ENCODE data around the gene RELL1.

RELL1 gene, protein sequence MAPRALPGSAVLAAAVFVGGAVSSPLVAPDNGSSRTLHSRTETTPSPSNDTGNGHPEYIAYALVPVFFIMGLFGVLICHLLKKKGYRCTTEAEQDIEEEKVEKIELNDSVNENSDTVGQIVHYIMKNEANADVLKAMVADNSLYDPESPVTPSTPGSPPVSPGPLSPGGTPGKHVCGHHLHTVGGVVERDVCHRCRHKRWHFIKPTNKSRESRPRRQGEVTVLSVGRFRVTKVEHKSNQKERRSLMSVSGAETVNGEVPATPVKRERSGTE

DNA sequence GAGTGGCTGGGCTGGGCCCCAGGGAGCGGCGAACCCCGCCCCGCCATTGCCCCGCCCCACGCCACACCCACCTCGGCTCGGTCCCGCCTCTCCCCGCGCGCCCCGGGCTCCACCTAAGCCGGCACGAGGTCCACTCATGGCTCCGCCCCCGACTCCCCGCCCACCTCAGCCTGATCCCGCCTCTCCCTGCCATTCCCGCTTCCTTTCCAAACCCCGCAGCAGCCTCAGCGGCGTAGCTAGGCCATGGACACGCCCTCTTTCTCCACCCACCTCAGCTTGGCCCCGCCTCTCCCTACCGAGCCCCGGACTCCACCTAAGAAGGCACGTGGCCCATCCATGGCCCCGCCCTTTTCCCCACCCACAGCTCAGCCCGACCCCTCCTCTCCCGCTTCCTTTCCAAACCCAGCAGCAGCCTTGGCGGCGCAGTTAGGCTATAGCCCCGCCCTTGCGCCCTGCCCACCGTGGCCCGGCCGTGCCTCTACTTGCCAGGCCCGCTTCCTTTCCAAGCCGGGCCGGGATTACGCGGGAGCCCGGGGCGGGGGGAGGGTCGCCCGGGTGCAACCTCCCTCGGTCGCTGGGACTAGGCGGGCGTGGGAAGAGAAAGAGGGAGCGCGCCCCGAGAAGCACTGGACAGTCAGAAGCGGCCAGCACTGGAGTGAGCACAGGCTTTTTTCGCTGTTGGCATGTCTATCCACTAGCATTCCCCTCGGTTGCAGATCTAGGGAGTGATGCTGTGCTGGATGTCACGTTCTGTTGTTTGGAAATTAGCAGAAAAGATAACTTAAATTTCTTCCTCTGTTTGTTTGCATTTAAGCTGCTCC is at the start of gene RELL1:
TSS of gene RELL1 (minus strand) at position 4 of the 821 bp plus-strand sequence. CDS start 89 bp downstream, outside the sequence.
- DNase-seq = peak; percentile 97

DNA sequence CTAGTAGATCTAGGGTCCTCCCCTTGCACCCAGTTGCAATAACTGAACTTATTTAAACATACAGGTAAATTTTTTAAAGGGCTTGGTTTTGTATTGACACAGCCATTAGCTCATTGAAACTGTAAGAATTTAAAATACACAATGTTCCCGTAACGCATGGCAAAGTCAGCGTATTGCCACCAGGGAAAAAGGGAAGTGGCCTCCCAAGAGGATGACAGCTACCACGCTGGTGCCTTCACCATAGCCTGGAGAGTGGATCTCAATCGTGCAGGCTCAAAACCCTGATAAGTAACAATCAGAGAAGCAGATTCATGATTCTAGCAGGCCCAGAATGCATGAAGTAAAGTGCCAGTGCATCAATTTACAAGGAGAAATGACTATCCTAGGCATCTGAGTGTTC is 49.4 kb upstream of the RELL1 start:
- DNase-seq = no peak

DNA sequence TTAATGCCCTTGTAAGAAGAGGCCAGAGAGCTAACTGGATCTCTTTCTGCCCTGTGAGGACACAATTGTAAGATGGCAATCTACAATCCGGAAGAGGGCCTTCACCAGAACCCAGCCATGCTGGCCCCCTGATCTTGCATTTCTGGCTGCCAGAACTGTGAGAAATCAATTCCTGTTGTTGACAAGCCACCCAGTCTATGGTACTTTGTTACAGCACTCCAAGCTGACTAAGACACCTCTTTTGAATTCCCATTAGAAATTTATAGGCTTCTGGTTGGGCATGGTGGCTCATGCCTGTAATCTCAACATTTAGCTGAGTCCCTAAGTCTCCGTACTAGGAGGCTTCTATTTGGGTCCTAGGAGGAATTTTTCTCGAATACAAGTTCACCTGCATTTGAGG is 48.8 kb upstream of the RELL1 start:
- no peak for DNase-seq

DNA sequence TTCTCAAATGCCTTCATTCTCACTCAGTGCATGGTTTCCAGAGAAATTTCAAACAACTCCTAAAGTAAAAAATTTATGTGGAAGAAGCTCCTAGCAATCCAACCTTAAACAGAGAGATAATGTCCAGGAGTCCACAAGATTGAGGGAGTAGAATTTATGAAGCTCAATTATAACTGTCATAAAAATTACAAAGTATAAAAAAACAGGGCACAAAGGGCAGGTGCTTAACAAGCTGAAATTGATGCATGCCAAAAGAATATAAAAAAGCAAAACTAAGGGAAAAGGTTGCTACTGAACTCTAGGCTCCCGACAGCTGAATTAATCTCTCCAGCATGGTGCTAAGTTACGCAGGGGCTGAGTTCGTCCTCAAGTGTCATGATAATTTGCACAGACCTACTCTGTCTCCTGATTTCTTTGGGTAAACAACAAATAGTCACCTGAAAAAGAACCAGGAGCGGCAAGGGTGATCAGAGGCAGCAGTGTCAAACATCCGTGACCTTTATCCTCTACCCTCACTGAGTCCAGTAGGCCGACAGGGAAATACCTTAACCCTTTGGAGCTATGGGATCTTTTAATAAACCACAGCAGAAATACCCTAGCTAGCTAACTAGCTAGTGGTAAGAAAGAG is 47.2 kb upstream of the RELL1 start:
- no peak for DNase-seq

DNA sequence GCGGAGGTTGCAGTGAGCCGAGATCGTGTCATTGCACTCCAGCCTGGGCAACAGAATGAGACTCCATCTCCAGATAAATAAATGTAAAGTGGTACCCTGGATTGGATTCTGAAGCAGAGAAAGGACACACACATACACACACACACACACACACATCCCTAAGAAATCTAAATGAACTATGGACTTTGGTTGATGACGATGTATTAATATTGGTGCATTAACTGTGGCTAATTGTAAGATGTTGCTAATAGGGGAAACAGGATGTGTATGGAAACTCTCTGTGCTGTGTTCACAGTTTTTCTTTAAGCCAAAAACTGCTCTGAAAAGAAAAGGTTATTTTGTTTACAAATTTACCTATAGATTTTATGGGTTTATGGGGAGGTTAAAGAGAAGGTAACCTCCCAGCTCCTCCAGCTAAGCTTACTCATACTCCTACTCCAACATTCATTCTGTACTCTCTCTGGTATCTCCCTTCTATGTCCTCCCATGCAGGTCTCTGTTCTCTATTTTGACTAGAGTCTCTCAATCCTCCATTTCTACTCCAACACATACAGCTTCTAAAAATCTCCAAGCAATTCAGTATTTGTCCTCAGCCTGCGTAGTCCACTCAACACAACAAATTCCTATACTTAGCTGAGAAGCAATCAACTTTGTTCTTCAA is 46.5 kb upstream of the RELL1 start:
- no peak for DNase-seq

DNA sequence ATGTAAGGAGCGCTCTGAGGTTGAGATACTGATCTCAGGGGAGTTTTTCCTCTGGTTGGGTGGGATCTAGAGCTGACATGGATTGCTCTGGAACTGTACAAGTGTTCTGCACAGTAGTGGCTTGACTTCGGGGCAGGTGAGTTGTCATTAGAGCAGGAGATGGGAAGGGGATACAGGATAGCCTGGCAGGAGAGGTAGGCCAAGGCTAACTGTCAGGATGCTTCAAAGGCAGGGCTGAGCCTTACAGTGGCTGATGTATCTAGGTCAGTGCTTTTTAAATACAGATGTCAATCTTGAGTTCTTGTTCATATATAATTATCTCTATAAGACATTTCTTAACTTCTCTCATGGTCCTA is 43.5 kb upstream of the RELL1 start:
- DNase-seq = no peak

DNA sequence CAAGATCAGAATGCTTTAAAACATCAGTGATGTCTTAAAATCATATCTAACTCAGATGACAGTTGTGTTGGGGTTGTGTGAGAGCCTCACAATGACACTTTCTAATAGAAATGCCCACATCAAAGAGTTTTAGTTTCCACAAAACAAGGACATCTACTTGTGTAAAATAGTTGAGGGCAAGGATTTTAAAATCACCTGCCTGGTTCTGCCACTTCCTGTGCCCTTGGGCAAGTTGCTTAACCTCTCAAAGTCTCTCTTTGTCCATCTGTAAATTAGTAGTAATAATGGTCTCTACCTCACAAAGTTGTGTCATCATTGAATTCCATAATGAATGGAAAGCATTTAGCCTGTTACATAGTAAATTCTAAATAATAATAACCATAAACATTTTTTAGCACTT is 41.9 kb upstream of the RELL1 start:
- DNase-seq = no peak

DNA sequence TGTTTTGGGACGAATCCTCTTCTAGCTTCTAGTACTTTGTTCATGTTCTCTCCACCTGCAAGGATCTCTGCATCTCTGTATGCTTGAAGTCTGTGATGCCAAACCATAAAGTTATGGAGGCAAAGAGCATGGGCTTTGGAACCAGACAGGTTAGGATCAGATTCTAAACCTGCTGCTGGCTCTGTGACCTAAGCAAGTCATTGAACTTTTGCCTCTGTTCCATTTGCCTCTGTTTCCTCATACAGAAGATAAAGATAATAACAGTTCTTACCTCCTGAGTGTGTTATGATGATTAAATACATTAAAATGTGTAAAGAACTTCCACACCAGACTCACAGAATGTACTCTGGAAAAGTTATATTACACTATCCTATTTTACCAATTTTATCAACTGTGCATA is 41.5 kb upstream of the RELL1 start:
- DNase-seq = no peak

DNA sequence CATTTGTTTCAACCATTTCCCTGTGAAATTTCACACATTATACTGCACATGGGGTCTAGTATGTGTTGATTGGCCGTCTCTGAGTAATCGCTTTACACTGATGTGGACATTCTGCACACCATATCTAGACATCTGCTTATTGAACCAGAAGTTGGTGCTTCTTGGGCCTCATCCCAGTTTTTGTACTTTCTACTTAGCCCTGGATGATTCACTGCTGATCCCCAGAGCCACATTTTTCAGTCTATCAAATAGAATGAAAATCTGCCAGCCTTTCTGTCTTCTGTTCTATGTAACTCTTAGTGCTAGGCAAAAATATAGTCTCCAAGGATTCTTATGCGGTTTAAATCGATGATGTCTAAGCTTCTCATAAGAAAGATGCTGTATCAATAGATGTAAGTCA is 40.5 kb upstream of the RELL1 start:
- no peak for DNase-seq

DNA sequence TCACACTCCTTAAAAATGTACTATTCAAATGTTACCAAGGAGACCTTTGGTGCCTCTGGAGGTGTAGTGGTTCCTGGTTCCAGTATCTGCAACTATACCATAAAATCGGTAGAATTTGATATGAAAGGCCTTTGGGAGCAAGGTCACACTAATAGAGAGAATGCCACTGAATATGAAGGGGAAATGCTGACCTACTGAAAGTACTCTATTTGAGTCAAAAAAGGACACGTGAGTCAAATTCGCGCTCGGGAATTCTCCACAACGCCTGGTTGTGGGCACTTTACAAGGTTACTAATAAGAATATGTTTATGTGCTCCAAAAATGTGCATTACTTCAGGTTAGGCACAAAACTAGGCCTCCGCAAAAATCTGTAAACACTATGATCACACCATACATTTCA is 39.5 kb upstream of the RELL1 start:
- no peak for DNase-seq

DNA sequence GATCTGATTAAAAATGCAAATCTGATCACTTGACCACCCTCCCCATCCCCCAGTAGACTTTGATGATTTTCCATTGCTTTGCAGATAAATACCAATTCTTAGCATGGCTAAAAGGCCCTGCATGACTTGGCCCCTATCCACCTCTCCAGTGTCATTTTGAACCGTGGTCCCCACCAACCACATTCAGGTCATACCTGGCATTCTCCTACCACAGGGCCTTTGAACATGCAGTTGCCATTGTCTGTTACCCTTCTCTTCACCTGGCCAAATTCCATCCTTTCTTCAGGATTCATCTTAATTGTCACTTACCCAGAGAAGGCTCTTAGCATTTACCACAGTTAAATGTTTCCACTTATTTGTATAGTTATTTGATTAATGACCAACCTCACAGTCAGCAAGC is 36.9 kb upstream of the RELL1 start:
- DNase-seq = no peak

DNA sequence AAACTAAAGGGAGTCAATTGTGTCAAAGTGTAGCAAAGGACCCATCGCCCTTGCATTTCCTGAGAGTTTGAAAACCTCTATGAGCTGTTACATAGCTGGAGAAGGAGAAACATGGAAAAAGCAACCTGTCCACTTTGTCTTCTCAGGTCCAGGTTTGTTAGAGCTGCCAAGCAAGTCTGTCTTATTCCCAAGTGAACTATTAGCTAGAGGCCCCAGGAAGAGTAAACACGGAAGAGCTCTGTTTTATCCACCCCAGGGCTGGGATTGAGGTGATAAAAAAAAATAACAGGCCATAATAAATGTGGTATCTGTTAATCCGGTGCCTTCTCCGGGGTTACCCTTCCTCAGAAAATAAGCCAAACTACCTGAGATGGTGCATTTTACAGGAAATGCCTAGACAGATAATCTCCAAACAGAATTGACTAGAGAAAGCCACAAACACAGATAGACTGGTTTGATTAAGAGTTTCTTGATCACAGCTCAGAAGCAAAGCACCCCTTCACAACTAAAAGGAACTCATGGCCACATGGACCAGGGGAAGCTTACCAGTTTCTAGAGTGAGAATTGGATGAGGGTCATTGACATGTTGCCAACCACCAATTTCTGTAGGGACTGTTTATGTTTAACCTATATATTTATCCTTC is 35.9 kb upstream of the RELL1 start:
- no peak for DNase-seq

DNA sequence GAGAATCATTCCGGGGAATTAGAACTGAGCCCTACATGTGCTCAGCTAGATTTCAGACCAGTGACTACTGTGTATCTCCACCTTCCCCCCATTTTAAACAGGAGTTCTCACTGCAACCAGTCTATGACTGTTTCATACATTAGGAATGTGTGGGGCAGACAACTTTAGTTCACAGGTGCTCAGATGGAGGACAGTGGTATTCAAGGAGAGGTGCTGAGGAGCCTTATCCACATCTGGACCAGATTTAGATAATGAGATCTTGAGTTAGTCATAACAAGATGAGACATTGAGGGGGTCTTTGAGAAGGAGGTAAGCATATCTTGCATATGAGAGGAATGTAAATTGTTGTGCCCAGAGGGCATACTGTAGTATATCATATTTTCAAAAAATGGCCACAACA is 32.8 kb upstream of the RELL1 start:
- no peak for DNase-seq

DNA sequence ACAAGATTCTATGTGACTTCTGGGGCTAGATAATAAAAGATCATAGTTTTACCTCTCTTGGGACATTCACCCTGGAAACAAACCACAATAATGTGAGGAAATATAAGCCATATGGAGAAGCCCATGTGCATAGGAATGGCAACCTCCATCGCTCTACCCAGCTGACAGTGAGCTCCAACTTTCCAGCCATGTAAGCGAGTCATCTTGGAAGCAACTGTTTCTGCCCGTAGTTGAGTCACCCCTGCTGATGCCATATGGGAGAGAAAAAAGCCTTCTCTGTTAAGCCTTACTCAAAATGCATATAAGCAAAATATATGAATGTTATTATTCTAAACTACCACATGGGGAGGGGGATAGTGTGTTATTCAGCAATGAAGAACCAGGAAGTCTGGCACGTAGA is 31.4 kb upstream of the RELL1 start:
- DNase-seq = no peak

DNA sequence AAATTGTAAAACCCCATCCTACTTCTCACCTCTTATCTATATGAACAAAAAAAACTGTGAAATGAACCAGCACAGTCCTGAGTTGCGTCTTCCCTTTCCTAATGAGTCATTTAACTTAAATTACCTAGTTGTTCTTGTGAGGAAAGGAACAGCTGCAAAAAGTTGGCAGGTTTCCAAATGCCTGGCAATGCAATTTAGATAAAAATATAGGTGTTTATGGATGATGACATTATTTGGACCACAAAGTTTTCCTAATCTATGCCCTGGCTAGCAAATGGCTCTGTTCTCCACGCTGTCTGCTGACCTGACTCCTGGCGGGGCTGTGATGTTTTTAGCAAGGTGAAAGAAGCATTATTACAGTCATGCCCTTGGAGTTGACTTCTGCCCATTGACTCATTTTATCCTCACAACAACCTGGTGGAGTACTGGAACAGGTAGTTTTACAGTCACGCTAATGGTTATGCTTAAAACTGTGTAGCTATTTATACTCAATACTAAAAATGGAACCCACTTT is 29.8 kb upstream of the RELL1 start:
- peak; percentile 44 to 49 for DNase-seq

DNA sequence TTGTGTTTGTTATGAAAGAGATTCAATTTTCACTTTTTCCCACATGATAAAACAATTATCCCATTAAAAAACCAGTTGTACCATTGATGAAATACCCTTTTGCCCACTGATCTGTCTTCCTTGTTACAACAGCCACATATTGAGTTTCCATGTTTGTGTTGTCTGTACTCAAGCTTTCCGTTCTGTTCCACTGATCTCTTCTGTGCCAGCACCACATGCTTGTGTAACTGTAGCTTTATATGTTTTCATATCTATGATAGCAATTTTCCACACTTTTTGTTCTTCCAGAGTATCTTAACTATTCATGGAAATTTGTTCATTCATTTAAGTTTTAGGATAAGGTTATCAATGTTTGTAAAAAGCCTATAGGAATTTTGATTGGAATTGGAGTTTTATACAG is 24.3 kb upstream of the RELL1 start:
- no peak for DNase-seq

DNA sequence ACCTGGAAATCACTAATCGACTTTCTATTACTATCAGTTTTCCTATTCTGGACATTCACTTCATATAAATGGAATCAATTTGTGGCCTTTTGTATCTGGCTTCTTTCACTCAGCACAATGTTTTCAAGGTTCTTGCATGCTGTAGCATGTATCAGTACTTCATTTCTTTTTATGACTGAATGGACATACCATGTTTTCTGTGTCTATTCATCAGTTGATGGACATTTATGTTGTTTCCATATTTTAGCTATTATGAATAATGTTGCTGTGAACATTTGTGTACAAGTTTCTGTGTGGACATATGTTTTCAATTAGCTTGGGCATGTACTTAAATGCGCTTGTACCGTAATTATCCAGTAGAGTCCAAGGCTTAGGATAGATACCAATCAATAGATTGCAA is 19.9 kb upstream of the RELL1 start:
- DNase-seq = no peak

DNA sequence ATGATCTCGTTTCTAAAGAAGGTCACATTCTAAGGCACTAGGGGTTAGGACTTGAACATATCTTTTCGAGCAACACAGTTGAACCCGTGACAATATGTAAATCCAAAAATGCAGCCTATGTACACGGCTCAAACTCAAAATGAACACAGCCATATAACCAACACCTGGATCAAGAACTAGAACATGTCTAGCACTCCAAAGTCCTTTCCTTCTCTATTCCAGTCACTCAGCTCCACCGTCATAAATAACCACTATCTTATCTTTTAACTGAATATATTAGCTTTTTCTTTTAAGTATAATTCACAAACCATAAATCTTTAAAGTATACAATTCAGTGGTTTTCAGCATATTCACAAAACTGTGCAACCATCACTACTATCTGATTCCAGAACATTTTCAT is 19.4 kb upstream of the RELL1 start:
- DNase-seq = no peak

DNA sequence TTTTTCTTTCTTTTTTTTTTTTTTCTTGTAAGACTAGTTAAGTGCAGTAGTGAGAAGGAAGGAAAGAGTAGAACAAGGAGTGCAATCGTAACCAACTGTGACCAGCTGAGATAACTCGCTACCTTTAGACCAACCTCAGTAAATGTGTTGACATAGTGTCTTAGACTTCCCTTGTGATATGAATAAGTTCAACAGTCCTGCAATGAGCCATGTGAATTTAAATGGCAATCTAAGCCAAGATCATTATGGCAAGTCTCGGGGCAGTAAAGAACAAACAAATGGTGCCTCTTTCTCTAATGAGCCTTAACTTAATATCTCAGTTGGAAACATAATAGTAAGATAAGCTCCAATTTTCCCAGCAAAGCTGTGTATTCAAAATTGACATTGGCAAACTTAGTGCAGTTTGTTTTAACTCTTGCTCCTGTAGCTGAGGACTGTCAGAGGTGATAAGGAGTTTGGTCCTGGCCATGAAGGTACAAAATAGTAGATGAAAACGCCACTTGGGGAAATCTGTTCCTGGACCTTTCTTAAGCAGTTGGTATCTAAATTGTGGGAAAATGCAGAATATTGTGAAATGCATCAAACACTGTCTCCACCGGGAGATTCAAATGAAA is 13.8 kb upstream of the RELL1 start:
- no peak for DNase-seq

DNA sequence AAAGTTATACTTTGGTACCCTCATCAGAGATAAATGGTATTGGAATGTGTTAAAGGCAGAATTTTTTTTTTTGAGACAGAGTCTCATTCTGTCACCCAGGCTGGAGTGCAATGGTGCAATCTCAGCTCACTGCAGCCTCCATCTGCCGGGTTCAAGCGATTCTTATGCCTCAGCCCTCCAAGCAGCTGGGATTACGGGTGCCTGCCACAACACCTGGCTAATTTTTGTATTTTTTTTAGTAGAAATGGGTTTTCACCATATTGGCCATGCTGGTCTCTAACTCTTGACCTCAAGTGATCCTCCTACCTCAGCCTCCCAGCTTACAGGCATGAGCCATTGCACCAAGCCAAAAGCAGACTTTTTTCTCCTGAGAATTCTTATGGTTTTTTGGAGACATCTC is 11.4 kb upstream of the RELL1 start:
- no peak for DNase-seq

DNA sequence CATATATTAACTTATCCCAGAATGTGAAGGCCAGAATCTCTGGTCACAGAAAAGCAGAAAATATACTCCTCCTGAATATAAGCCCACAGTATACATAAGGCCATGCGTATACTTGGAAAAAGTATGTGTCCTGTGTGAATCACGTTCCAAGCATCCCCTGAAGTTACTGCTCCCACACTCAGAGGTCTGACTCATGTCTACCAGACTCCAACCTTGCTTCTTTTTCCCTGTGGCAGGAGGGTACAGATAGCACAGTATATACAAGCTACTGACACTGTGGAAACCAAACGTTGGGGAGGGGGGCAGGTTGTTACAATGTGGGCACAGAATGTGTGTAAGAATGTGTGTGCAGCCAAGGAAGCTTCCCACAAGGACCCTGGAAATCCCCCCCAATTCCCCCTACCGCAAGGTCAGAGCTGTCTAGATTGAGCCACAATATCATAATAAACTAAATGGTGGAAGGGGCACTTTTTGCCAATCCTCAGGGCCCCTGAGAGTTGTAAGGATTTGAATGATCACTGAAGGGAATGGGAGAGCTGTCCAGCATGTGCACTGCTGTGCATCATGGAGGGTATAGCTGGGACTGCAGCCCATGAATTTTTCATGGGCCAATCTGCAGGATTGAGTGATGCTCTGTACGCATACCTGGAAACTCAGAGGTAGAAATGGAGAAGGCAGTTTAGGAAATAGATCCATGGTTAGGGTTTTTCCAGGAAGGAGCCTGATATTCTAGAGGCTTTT is 7.4 kb upstream of the RELL1 start:
- no peak for DNase-seq

DNA sequence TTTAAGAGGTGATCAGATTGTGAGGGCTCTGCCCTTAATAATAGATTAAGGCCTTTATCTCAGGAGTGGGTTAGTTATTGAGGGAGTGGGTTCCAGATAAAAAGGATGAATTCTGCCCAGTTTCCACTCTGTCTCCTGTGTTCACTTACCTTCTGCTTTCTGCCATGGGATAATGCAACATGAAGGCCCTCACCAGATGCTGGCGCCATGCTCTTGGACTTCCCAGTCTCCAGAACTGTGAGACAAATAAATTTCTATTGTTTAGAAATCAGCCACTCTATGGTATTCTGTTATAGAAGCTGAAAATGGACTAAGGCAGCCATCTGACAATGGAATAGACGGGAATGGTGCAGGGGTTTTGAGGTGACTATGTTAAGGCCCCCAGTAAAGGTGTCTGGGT is 6.9 kb upstream of the RELL1 start:
- DNase-seq = no peak
